GM20431 (cell line): ENCODE measurements around the gene DSG2.
"Not testable (repeated sequence)": the region's sequence is repeated elsewhere in the genome, so short reads cannot be mapped to it uniquely, and the experiment has no call there.

ENCODE experiments used
- in situ Hi-C: fragments of 300-500 bp; cut with MseI, MboI; formaldehyde crosslinking; loops from one replicate; pipeline ENCODE4 v1.15.0; 2020; ENCODE audit warnings: low sequenced_read_pairs; ENCODE audit not compliant: unreplicated experiment

Gene DSG2

GRCh38 chr18:31498574-31499524, 872 bp downstream of the DSG2 start:
- in situ Hi-C loops, result no loop called here

GRCh38 chr18:31500051-31500688, 2.2 kb downstream of the DSG2 start:
- in situ Hi-C loops, result no loop called here

DNA sequence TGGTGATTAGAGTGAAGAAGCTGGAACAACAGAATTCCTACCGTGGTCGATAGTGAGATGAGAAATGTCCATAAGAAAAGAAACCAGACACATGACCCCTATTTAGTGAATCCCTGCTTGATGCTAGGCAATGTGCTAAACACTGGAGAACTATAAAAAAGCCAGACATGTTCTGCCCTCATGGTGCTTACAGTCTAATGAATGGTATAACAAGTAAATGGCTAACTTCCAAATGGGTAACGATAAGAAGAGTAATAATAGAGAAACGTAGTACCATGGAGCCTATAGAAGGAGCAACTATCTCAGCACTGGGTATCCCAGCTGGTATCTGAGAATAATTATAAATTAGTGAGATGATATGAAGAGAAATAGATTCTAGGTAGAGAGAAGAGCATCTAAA, 5.0 kb downstream of the DSG2 start:
- in situ Hi-C loops, result no loop called here

- in situ Hi-C loops, result no loop called here
These were observed 6.6 kb downstream of the DSG2 start for GRCh38 chr18:31504455-31505147.

DNA sequence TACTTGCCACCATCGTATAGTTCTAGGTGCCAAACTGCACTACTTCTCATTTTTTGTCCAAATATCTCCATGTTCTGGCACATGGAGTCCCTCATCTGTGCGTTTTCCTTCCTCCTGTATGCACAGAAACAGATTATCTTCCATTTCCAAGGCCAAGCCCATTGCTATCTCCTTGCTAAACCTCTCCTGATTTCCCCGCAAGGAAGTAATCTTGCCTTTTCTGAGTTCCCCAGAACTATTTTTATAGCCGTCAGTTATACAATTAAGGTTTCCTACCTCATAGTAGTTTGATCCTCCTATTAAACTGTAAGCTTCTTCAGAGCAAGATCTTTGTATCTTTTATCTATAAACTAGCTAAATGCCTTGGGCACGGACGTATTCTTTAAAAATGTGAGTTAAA, 7.2 kb downstream of the DSG2 start:
- in situ Hi-C loops, result no loop called here

DNA sequence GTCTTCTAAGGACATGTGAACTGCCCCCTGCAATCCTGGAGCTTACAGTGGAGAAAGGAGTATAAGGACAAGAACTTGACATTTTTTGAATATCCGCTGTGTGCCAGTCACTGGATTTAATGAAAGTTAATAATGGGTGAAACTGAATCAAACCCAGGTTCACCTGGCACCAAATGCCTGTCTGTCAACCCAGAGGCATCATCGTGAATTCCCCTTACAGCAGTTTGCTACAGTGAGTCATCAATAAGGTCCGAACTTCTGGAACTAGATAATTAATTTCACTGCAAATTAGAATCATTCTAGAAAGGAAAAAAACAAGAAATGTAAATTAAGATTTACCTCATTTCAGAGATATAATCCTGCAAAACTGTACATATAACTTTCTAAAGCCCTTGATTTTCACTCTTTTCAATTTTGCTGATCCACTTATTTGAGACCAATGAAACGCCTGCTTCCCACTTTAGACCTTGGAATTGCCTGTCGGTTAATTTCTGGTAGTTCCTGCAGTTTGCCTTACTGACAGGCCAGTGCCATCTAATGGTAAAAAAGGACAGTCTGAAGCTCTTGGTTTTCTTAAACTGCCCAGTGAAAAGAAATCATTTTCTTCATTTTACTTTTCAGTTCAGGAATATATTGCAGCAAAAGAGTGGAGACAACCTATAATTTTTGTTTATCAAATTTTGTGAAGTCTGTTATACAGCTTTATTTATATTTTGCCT, 8.2 kb downstream of the DSG2 start:
- in situ Hi-C loops, result no loop called here

DNA sequence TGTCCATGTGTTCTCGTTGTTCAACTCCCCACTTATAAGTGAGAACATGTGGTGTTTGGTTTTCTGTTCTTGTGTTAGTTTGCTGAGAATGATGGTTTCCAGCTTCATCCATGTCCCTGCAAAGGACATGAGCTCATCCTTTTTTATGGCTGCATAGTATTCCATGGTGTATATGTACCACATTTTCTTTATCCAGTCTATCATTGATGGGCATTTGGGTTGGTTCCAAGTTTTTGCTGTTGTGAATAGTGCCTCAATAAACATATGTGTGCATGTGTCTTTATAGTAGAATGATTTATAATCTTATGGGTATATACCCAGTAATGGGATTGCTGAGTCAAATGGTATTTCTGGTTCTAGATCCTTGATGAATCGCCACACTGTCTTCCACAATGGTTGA, 9.1 kb downstream of the DSG2 start:
- in situ Hi-C loops, result not testable (repeated sequence)

- in situ Hi-C loops, result no loop called here
These were observed 10.8 kb downstream of the DSG2 start for GRCh38 chr18:31508781-31509180.

DNA sequence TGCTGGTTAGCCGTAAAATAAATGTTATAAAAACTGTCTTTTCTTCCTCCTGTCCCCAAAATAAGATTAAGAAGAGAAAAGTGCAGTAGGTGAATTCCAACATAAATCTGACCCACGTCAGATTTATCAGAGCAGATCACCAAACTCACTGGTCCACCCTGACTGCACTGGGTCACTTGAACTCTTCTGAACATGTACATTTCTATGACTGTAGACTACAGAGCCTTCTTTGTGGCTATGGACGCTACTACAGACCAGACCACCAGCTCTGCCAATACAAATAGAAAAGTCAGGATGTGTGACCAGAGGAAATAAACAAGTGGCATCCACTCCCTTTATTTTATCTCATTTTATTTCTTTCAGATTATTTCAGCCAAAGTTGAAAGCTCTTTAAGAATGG, 11.6 kb downstream of the DSG2 start:
- in situ Hi-C loops, result no loop called here

GRCh38 chr18:31510319-31510718, 12.3 kb downstream of the DSG2 start:
- in situ Hi-C loops, result no loop called here

DNA sequence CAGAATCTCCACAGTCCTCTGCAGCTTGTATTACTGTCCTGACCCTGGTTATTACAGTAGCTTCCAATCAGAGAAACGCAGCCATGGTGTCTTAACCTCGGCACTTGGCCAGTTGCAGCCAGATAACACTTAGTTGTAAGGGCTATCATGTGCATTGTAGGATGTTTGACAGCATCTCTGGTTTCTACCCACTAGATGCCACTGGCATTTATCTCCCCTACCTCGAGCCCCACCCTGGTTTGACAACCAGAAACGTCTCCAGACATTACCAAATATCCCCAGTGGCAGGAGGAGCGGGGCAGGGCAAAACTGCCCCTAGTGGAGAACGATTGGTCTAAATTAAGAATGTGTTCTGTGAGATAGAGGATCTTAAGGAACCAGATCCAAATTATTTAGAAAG, 13.1 kb downstream of the DSG2 start:
- in situ Hi-C loops, result no loop called here

DNA sequence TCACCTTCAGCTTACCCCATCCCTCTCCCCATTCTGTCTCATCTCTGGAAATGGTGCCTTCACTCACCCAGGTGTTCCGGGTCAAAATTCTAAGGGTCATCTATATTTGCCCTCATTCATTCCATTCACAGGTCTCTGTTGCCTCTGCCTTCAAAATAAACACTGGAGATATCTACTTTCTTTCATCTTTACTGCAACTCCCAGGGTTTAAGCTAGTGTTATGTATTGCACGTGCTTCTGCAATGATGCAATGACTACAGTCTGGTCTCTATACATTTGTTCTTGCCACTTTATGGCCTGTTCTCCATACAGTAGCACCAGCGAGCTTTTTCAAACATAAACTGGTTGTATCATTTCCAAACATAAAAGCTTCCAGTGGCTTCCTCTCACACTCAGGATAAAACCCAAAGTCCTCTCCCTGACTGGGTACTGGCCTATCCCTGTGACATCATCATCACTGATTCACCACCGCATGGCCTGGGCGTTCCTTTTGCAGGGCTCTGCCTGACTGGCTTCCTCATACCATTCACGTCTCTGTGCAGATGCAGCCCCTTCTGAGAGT, 14.3 kb downstream of the DSG2 start:
- in situ Hi-C loops, result no loop called here

- in situ Hi-C loops, result no loop called here
These were observed 15.4 kb downstream of the DSG2 start for GRCh38 chr18:31513189-31513935.

- in situ Hi-C loops, result no loop called here
These were observed 18.5 kb downstream of the DSG2 start for GRCh38 chr18:31516437-31516836.

DNA sequence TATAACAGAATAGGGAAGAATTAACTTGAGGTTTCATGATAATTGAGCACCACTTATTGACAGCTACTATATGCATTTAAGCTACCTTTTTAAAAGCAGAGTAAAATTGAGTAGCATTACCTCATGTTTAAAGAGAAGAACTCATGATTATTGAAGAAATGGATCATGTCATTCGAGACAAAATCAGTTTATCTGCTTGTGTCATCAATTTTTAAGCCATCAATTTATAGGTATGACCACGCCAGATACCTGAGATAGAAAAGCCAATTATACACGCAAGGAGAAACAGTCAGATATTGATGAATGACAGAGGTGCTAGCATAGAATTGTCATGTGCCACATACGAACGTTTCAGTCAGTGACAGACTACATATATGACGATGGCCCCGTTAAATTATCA, 28.4 kb downstream of the DSG2 start:
- in situ Hi-C loops, result no loop called here

DNA sequence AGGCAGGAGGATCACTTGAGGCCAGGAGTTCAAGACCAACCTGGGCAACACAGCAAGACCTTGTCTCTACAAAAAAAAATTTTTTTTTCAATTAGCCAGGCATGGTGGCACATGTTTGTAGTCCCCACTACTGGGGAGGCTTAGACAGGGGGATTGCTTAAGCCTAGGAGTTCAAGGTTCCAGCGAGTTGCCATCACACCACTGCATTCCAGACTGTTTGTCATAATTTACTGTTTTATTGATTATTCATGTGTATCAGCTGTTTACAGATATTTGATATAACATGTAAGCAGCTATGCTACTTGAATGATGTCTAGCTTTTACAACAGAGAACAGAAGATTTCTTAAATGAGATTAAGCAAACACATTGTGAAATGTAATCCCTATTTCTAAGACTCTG, 35.3 kb downstream of the DSG2 start:
- in situ Hi-C loops, result no loop called here

DNA sequence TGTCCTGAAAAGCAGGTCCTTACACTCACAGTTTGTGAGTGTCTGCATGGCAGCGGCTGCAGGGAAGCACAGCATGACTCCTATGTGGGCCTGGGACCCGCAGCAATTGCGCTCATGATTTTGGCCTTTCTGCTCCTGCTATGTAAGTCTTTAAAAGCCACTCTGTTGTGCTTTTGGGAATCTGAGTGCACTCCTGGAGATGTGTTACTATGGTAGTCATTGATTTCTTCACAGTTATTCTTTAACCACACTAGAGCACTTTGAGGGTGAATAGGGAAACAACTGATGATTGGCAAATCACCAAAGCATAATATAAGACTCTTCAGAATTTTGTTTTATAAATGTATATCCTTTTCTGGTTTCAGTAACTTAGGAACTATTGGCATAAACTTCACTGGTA, 40.9 kb downstream of the DSG2 start:
- in situ Hi-C loops, result no loop called here

DNA sequence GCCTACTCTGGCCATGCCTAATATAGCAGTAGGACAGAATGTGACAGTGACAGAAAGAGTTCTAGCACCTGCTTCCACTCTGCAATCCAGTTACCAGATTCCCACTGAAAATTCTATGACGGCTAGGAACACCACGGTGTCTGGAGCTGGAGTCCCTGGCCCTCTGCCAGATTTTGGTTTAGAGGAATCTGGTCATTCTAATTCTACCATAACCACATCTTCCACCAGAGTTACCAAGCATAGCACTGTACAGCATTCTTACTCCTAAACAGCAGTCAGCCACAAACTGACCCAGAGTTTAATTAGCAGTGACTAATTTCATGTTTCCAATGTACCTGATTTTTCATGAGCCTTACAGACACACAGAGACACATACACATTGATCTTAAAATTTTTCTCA, 48.5 kb downstream of the DSG2 start:
- in situ Hi-C loops, result no loop called here

GRCh38 chr18:31548853-31549252, 50.9 kb downstream of the DSG2 start:
- in situ Hi-C loops, result no loop called here
